Mononuclear cell (primary cell): ENCODE results near the gene PPM1M. TPM values are rescaled to one million over a fixed set of nuclear protein-coding genes. Genes with fewer than 3 reads are reported as not detected.

ENCODE experiments used
- H3K27me3 ChIP-seq: 2 replicates; pipeline ENCODE4 v1.6.0; 2011; ENCODE audit warnings: low read length, control low read depth; ENCODE audit not compliant: insufficient read depth
- H3K4me1 ChIP-seq: 2 replicates; pipeline ENCODE4 v1.5.1; 2011; ENCODE audit warnings: mild to moderate bottlenecking, low read length, control low read depth; ENCODE audit not compliant: insufficient read depth
- H3K4me3 ChIP-seq: 2 replicates; pipeline ENCODE4 v1.5.1; 2011; ENCODE audit warnings: mild to moderate bottlenecking, low read length, moderate library complexity
- H3K9me3 ChIP-seq: 2 replicates; pipeline ENCODE4 v1.5.1; 2011; ENCODE audit warnings: low read depth, mild to moderate bottlenecking, control low read depth, low read length
- total RNA-seq: library from RNA; depleted of rRNA; stranded (reverse); fragments of >200 nt; gene quantifications from one replicate; pipeline ENCODE4 v1.2.3, GENCODE V29; 2012

PPM1M gene
- total RNA-seq, 1 donor, result 31.2 TPM

- no peaks in the 10 kb centered on the region for H3K27me3 ChIP-seq
- H3K4me3 ChIP-seq, result no peak overlapping the region
Observed at GRCh38 chr3:52210037-52210436, 35.5 kb upstream of the PPM1M start.

GRCh38 chr3:52210550-52211046 is 35.0 kb upstream of the PPM1M start:
- H3K4me3 ChIP-seq, result no peak overlapping the region
- no peaks in the 10 kb centered on the region for H3K27me3 ChIP-seq
- H3K9me3 ChIP-seq, result no peaks in the 10 kb centered on the region
- H3K4me1 ChIP-seq, result peaks cover 29% of the 10 kb centered on the region

More at GRCh38 chr3:52210037-52210436, 35.5 kb upstream of the PPM1M start:
- Histone ChIP-seq H3K9me3 (no peaks in the 10 kb centered on the region), H3K4me1 (peaks cover 31% of the 10 kb centered on the region)

- Histone ChIP-seq H3K4me3 (no peak overlapping the region), H3K9me3 (no peaks in the 10 kb centered on the region), H3K27me3 (no peaks in the 10 kb centered on the region), H3K4me1 (peaks cover 35% of the 10 kb centered on the region)
Observed at GRCh38 chr3:52211268-52211891, 34.2 kb upstream of the PPM1M start.

DNA sequence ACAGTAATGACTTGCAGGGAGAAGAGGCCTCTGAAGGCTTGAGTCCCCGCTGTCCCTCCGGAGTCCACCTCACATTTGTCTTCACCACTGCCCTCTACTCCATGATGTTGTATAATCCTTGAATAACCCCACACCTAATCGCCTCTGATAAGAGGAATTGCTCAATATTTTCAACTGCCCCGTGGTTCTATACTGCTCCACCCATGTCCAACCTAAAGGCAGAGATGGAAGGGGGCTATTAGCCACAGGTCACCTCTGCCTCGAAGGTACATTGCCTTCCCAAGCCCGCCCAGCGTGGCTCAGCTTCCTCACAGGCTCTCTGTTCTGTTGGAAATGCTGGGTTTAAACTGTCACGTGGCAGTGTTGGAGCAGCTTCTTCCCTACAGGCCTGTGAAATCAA is 32.6 kb upstream of the PPM1M start:
- Histone ChIP-seq H3K4me3 (no peak overlapping the region), H3K4me1 (peaks cover 51% of the 10 kb centered on the region), H3K9me3 (no peaks in the 10 kb centered on the region), H3K27me3 (no peaks in the 10 kb centered on the region)

- H3K27me3 ChIP-seq, result no peaks in the 10 kb centered on the region
- peaks cover 60% of the 10 kb centered on the region for H3K4me1 ChIP-seq
- H3K4me3 ChIP-seq, result no peak overlapping the region
- H3K9me3 ChIP-seq, result no peaks in the 10 kb centered on the region
Observed at GRCh38 chr3:52213901-52214300, 31.7 kb upstream of the PPM1M start.

GRCh38 chr3:52215351-52215750 is 30.2 kb upstream of the PPM1M start:
- no peaks in the 10 kb centered on the region for H3K9me3 ChIP-seq
- H3K4me3 ChIP-seq, result no peak overlapping the region
- H3K4me1 ChIP-seq, result peaks cover 64% of the 10 kb centered on the region
- no peaks in the 10 kb centered on the region for H3K27me3 ChIP-seq

GRCh38 chr3:52216585-52217408 is 28.8 kb upstream of the PPM1M start:
- Histone ChIP-seq H3K27me3 (no peaks in the 10 kb centered on the region), H3K9me3 (no peaks in the 10 kb centered on the region), H3K4me1 (peaks cover 64% of the 10 kb centered on the region), H3K4me3 (no peak overlapping the region)

GRCh38 chr3:52217409-52217805 is 28.2 kb upstream of the PPM1M start:
- H3K27me3 ChIP-seq, result no peaks in the 10 kb centered on the region
- H3K4me1 ChIP-seq, result peaks cover 63% of the 10 kb centered on the region
- no peaks in the 10 kb centered on the region for H3K9me3 ChIP-seq
- H3K4me3 ChIP-seq, result no peak overlapping the region

GRCh38 chr3:52218026-52218425 is 27.5 kb upstream of the PPM1M start:
- H3K9me3 ChIP-seq, result no peaks in the 10 kb centered on the region
- H3K4me1 ChIP-seq, result peaks cover 66% of the 10 kb centered on the region
- H3K4me3 ChIP-seq, result no peak overlapping the region
- no peaks in the 10 kb centered on the region for H3K27me3 ChIP-seq

GRCh38 chr3:52218454-52218853 is 27.1 kb upstream of the PPM1M start:
- H3K9me3 ChIP-seq, result no peaks in the 10 kb centered on the region
- H3K4me3 ChIP-seq, result no peak overlapping the region
- H3K4me1 ChIP-seq, result peaks cover 68% of the 10 kb centered on the region
- H3K27me3 ChIP-seq, result no peaks in the 10 kb centered on the region

- H3K9me3 ChIP-seq, result no peaks in the 10 kb centered on the region
- no peak overlapping the region for H3K4me3 ChIP-seq
- H3K27me3 ChIP-seq, result no peaks in the 10 kb centered on the region
- H3K4me1 ChIP-seq, result peaks cover 70% of the 10 kb centered on the region
Observed at GRCh38 chr3:52218937-52219650, 26.5 kb upstream of the PPM1M start.

- H3K9me3 ChIP-seq, result no peaks in the 10 kb centered on the region
- no peaks in the 10 kb centered on the region for H3K27me3 ChIP-seq
- H3K4me1 ChIP-seq, result peaks cover 82% of the 10 kb centered on the region
- H3K4me3 ChIP-seq, result no peak overlapping the region
Observed at GRCh38 chr3:52220380-52221026, 25.1 kb upstream of the PPM1M start.

DNA sequence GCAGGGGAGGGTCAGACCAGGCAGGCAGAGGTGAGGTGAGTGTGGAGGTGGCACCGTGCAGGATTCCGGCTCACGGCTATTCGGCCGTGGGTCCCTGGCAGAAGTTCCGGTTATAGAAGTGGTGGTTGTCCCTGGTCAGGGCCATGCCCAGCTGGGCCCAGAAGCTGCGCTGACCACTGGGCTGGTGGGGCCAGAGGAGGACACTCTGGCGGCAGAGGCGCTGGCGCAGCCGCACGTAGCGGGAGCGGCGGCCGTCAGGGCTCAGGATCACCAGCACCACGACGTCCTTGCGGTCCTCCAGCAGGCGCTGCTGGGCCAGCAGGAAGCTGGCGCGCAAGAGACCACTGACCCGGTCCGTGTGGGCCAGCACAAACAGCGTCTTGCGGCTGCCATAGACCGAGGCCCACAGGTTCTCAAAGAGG is 24.4 kb upstream of the PPM1M start:
- H3K4me3 ChIP-seq, result no peak overlapping the region
- peaks cover 85% of the 10 kb centered on the region for H3K4me1 ChIP-seq
- H3K27me3 ChIP-seq, result no peaks in the 10 kb centered on the region
- H3K9me3 ChIP-seq, result no peaks in the 10 kb centered on the region

DNA sequence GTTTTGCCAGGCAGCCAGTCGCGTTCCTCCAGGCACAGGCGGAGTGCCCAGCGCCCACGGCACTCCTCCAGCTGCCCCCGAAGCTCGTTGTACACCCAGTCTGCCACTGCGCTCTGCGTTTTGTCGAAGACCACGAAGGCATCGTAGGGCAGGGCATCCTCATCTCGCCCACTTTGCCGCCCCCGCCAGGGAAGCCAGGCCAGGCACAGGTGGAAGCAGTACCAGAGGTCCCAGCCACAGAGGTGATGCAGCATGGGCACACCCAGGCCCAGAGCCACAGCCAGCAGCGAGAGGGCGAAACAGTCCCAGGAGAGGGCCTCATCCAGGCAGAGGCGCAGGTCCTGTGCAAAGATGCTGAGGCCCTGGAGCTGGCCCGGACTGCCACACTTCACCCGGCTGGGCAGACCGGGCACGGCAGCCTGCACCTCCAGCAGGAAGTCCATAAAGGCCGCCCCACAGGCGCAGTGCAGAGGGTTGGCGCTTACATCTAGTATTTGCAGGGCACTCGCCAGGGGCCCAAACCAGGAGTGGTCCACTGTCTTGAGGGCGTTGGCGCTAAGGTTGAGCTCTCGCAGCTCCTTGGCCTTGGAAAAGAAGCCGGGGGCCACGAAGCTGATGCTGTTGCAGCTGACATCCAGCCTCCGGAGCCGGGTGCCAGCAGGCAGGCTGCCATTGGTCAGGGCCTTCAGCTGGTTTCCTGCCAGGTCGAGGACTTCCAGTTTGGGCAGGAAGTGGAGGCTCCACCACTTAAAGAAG is 23.8 kb upstream of the PPM1M start:
- Histone ChIP-seq H3K4me3 (no peak overlapping the region), H3K27me3 (no peaks in the 10 kb centered on the region), H3K9me3 (no peaks in the 10 kb centered on the region), H3K4me1 (peaks cover 85% of the 10 kb centered on the region)
